ENCODE measurements around the gene DQX1. TPM values are rescaled to one million over a fixed set of nuclear protein-coding genes. Genes with fewer than 3 reads are reported as not detected.

DQX1 gene
- total and polyA plus RNA-seq, 2 of the 8 experiments (the other 6 are each of a cell fraction or from before 2014, with no cell fraction given) = 0.76 to 1.1 TPM

GRCh38 chr2:74548900-74549826, 23.1 kb upstream of the DQX1 start:
- peak overlapping the region; percentile 77 to 84 for H3K4me2 ChIP-seq (ENCODE audit: insufficient read depth in 1 of 2, low read depth in 2 of 2, low read length in 2 of 2)
- no peak overlapping the region for H4K91ac ChIP-seq (replicated peaks; ENCODE audit: insufficient read length, low read length)
- H3K79me2 ChIP-seq (ENCODE audit: control insufficient read depth in 1 of 2, insufficient read depth in 2 of 2, low read length in 2 of 2) = no peaks in the 10 kb centered on the region
- H4K20me1 ChIP-seq (replicated peaks in 1 of 2; ENCODE audit: control insufficient read depth in 1 of 2, insufficient read depth in 2 of 2, low read length in 2 of 2) = peaks cover under 1 to 5% of the 10 kb centered on the region in 2 experiments
- H3K9me3 ChIP-seq (ENCODE audit: insufficient read depth in 2 of 2, low read depth in 1 of 2, low read length in 1 of 2) = no peaks in the 10 kb centered on the region
- H2AK5ac ChIP-seq (ENCODE audit: low read depth, low read length) = peak overlapping the region; percentile 84; the same call in 1 of the 2 replicates
- H2BK20ac ChIP-seq (ENCODE audit: low read length) = no peak overlapping the region
- H2BK120ac ChIP-seq (replicated peaks; ENCODE audit: low read depth, low read length) = no peak overlapping the region
- H3K27ac ChIP-seq (ENCODE audit: low read depth, low read length) = peak overlapping the region; percentile 11; the same call in 1 of the 2 replicates
- H3K4me3 ChIP-seq (ENCODE audit: extremely low read depth in 1 of 4, insufficient read depth in 2 of 4, low read depth in 3 of 4, low read length in 4 of 4) = peak overlapping the region; percentile 62 to 90 (median 71)
- 0 out of 8 replicates have a peak, but pooled peaks cover 0 to 3% (median 0%) of the 10 kb centered on the region in 4 experiments for H3K36me3 ChIP-seq (ENCODE audit: control insufficient read depth in 2 of 4, insufficient read depth in 4 of 4, low read length in 3 of 4)
- CTCF ChIA-PET (ENCODE audit: partially characterized antibody) = interaction anchor here (0.7 to 2.8 kb wide), 7 partner anchors 7 to 45 kb away, joined by 3 to 12 read pairs (median 3); no protein-coding TSS in a partner anchor
- peak overlapping the region; percentile 12; the same call in 1 of the 2 replicates for H2BK15ac ChIP-seq (ENCODE audit: low read length)
- H2AFZ ChIP-seq (ENCODE audit: low read length) = peak overlapping the region; percentile 37; the same call in 1 of the 2 replicates
- peak in 1 of 2 experiments; percentile 87 for DNase-seq (ENCODE audit: low read depth in 1 of 2, low spot score in 2 of 2)
- 1% methylated on average over 67 of the region's 85 CpGs; no CpG with 5 or more reads in 1 of the 2 experiments for WGBS, 2 experiments (ENCODE audit: extremely low coverage in 1 of 2, insufficient coverage in 1 of 2, insufficient read length in 1 of 2, insufficient replicate concordance in 2 of 2, low coverage in 1 of 2, low lambda C conversion rate in 2 of 2, missing lambda C conversion rate in 1 of 2)
- H3K27me3 ChIP-seq (replicated peaks in 1 of 4; ENCODE audit: control insufficient read depth in 3 of 4, extremely low read depth in 1 of 4, insufficient read depth in 3 of 4, low read length in 3 of 4) = peaks cover 4 to 59% (median 28%) of the 10 kb centered on the region in 4 experiments
- H3K9ac ChIP-seq (replicated peaks in 1 of 4; ENCODE audit: extremely low read depth in 1 of 4, low read depth in 3 of 4, low read length in 3 of 4) = peak overlapping the region; percentile 45 to 89 (median 74); a peak in 6 of 7 replicates
- peak overlapping the region; percentile 23 for H3K56ac ChIP-seq (replicated peaks; ENCODE audit: insufficient read length, low read depth, low read length)
- H3K23me2 ChIP-seq (ENCODE audit: low read depth, low read length) = peaks cover 18% of the 10 kb centered on the region
- no peak overlapping the region for H3K23ac ChIP-seq (ENCODE audit: insufficient read length)
- H2BK5ac ChIP-seq (ENCODE audit: low read depth, low read length) = no peak overlapping the region
- H3K4me1 ChIP-seq (replicated peaks in 1 of 4; ENCODE audit: control insufficient read depth in 3 of 4, insufficient read depth in 4 of 4, low read length in 3 of 4) = peaks cover 5 to 18% (median 7%) of the 10 kb centered on the region in 4 experiments
- H3K4ac ChIP-seq (replicated peaks; ENCODE audit: insufficient read length, low read depth, low read length) = no peak overlapping the region
- no peak overlapping the region for H2BK12ac ChIP-seq (ENCODE audit: low read depth, low read length)
- no peak overlapping the region for H4K5ac ChIP-seq (ENCODE audit: insufficient read length, low read depth, low read length)
- POLR2A ChIA-PET (ENCODE audit: partially characterized antibody) = interaction anchor here (1.0 to 2.9 kb wide), 10 partner anchors 9 to 77 kb away, joined by 3 to 17 read pairs (median 4); partner anchors contain the start of genes AUP1, CCDC142, HTRA2 and LBX2
- H3K14ac ChIP-seq (ENCODE audit: insufficient read length) = no peak overlapping the region
- FAIRE-seq = no peak
- H3K18ac ChIP-seq (ENCODE audit: extremely low read depth, low read length) = peak overlapping the region; percentile 79
- peak overlapping the region; percentile 96 for H4K8ac ChIP-seq (ENCODE audit: extremely low read depth, insufficient read depth, low read length)
- H3K79me1 ChIP-seq (ENCODE audit: low read depth, low read length) = no peaks in the 10 kb centered on the region; the same call in 1 of the 2 replicates
- TF ChIP-seq RFX5 (IDR thresholded peaks at IDR 0.05; ENCODE audit: borderline replicate concordance, low read depth, low read length) (no peak), CREB1 (IDR thresholded peaks at IDR 0.05) (peak; percentile 78; the same call in 1 of the 2 replicates), ASH2L (IDR thresholded peaks at IDR 0.05; ENCODE audit: low read length) (peak; percentile 46), POLR2AphosphoS5 (IDR thresholded peaks at IDR 0.05; ENCODE audit: low read depth, low read length) (peak; percentile 82; the same call in 1 of the 2 replicates), NRF1 (IDR thresholded peaks at IDR 0.05; ENCODE audit: low read depth, low read length) (no peak), PHF8 (conservative IDR thresholded peaks at IDR 0.05; ENCODE audit: low read depth, low read length) (peak; percentile 71; the same call in 1 of the 2 replicates), POLR2A (IDR thresholded peaks at IDR 0.05; ENCODE audit: control extremely low read depth in 1 of 2, low read depth in 2 of 2, low read length in 2 of 2) (peak in 1 of 2 experiments; percentile 63; a peak in 2 of 3 replicates), HDAC2 (IDR thresholded peaks at IDR 0.05; ENCODE audit: borderline replicate concordance in 1 of 2, low read depth in 2 of 2, low read length in 2 of 2) (peak in 1 of 2 experiments; percentile 85; a peak in 1 of 4 replicates), BCL11A (IDR thresholded peaks at IDR 0.05; ENCODE audit: low read depth in 2 of 2, low read length in 2 of 2) (no peak), KDM4A (IDR thresholded peaks at IDR 0.05; ENCODE audit: low read depth, low read length, severe bottlenecking) (peak; percentile 92)
